T-helper 1 cell treated with Interleukin-12 subunit alpha and Interleukin-12 subunit beta and Interleukin-4 antibody, amounts not matched to agents 30 ng/mL and 1 ng/mL, for 36 hours (primary cell): ENCODE measurements around the gene OR52I2. TPM values are rescaled to one million over a fixed set of nuclear protein-coding genes. Genes with fewer than 3 reads are reported as not detected.

Experiments used
- intact Hi-C: fragments of 100-400 bp; cut with micrococcal nuclease; formaldehyde crosslinking; loops from one replicate; pipeline ENCODE4 v1.15.1; 2024
- total RNA-seq: library from RNA; stranded (reverse); gene quantifications from 2 replicates; pipeline ENCODE4 v1.2.3, GENCODE V29; 2022

Gene OR52I2
- total RNA-seq: not detected in 2 replicates

GRCh38 chr11:4581443-4581842 is at the start of gene OR52I2:
Gene OR52I2, plus strand, starts transcription at chr11:4581743.
- intact Hi-C loops: no loop called here

- intact Hi-C loops: loop anchor here (1.0 kb wide), 2 partner anchors 146 to 352 kb away; partner anchors contain the start of gene TRIM21
Observed at GRCh38 chr11:4539603-4540219, 41.8 kb upstream of the OR52I2 start.

- intact Hi-C loops: no loop called here
Observed at GRCh38 chr11:4541071-4541470, 40.5 kb upstream of the OR52I2 start.

GRCh38 chr11:4543561-4543960 is 38.0 kb upstream of the OR52I2 start:
- intact Hi-C loops: no loop called here

GRCh38 chr11:4544891-4545290 is 36.7 kb upstream of the OR52I2 start, which contains the start of gene OR52M1:
Gene OR52M1, plus strand, starts transcription at chr11:4545191. Its CDS starts 0 bp downstream, at chr11:4545191.
- intact Hi-C loops: no loop called here

GRCh38 chr11:4546878-4547277 is 34.7 kb upstream of the OR52I2 start:
- intact Hi-C loops: no loop called here

- intact Hi-C loops: no loop called here
Observed at GRCh38 chr11:4547416-4547815, 34.1 kb upstream of the OR52I2 start.

GRCh38 chr11:4551346-4551979 is 30.1 kb upstream of the OR52I2 start:
- intact Hi-C loops: loop anchor here (1.0 kb wide), 1 partner anchor 364 kb away; no protein-coding TSS in a partner anchor

- intact Hi-C loops: no loop called here
Observed at GRCh38 chr11:4559527-4560440, 21.8 kb upstream of the OR52I2 start.

GRCh38 chr11:4560467-4560866 is 21.1 kb upstream of the OR52I2 start:
- intact Hi-C loops: no loop called here

- intact Hi-C loops: no loop called here
Observed at GRCh38 chr11:4565371-4565770, 16.2 kb upstream of the OR52I2 start.

GRCh38 chr11:4569075-4569474 is 12.5 kb upstream of the OR52I2 start:
- intact Hi-C loops: no loop called here

- intact Hi-C loops: no loop called here
Observed at GRCh38 chr11:4576880-4577279, 4.7 kb upstream of the OR52I2 start.

GRCh38 chr11:4577761-4578160 is 3.8 kb upstream of the OR52I2 start:
- intact Hi-C loops: no loop called here

GRCh38 chr11:4578624-4579023 is 2.9 kb upstream of the OR52I2 start:
- intact Hi-C loops: no loop called here

- intact Hi-C loops: no loop called here
Observed at GRCh38 chr11:4580124-4580523, 1.4 kb upstream of the OR52I2 start.

GRCh38 chr11:4589017-4589416 is 7.5 kb downstream of the OR52I2 start:
- intact Hi-C loops: no loop called here

- intact Hi-C loops: no loop called here
Observed at GRCh38 chr11:4593739-4594138, 12.2 kb downstream of the OR52I2 start, which contains the start of gene OR52I1. Gene OR52I1, plus strand, starts transcription at chr11:4594039. Its CDS starts 0 bp downstream, at chr11:4594039.

- intact Hi-C loops: loop anchor here (5.0 kb wide), 3 partner anchors 748 to 1228 kb away; partner anchors contain the start of genes RHOG, STIM1 and ZNF195
Observed at GRCh38 chr11:4605057-4605456, 23.5 kb downstream of the OR52I2 start.

GRCh38 chr11:4606231-4607015 is 24.9 kb downstream of the OR52I2 start:
- intact Hi-C loops: loop anchor here (5.0 kb wide), 3 partner anchors 749 to 1229 kb away; partner anchors contain the start of genes RHOG, STIM1 and ZNF195

GRCh38 chr11:4607096-4607495 is 25.6 kb downstream of the OR52I2 start:
- intact Hi-C loops: loop anchor here (5.0 kb wide), 3 partner anchors 750 to 1230 kb away; partner anchors contain the start of genes RHOG, STIM1 and ZNF195
